Endothelial cell of umbilical vein (primary cell): ENCODE measurements around the gene PTPN22. TPM values are rescaled to one million over a fixed set of nuclear protein-coding genes. Genes with fewer than 3 reads are reported as not detected.

Experiments used
- BruUV-seq: library from RNA; stranded (reverse); fragments of 400-500 nt; replicated peaks from 2 replicates; lab custom pipeline; 2021; lab: Mats Ljungman, UMichigan
- CTCF ChIA-PET: fragments of 300-600, 350-600 bp; sonication (Branson Sonifier 250); formaldehyde crosslinking; loops from one replicate; lab custom pipeline; 2021; ENCODE audit warnings: antibody characterized with exemption, inconsistent platforms; lab: Charles Lee
- POLR2A ChIA-PET: fragments of 300-600, 350-600 bp; sonication (Branson Sonifier 250); formaldehyde crosslinking; loops from one replicate; lab custom pipeline; 2021; ENCODE audit warnings: antibody characterized with exemption, inconsistent platforms; lab: Charles Lee
- DNase-seq: peaks from one replicate; pipeline ENCODE4 v3.0.0-alpha.2; 2011; ENCODE audit warnings: low read depth, low spot score
- FAIRE-seq: peaks from 2 replicates; lab custom pipeline; 2011; peaks lifted over from hg19 to GRCh38; lab: Jason Lieb, UNC
- H2AFZ ChIP-seq: 2 replicates; pipeline ENCODE4 v1.6.0; 2012; ENCODE audit warnings: low read depth, low read length, control low read depth, inconsistent platforms
- H3K27ac ChIP-seq: 2 replicates; pipeline ENCODE4 v1.5.1; 2011; ENCODE audit warnings: low read depth, mild to moderate bottlenecking, control low read depth, low read length, moderate library complexity; ENCODE audit not compliant: insufficient read depth
- H3K27me3 ChIP-seq, 2 experiments: 2 replicates each; pipeline versions ENCODE4 v1.6.0 to v1.6.1; 2011; ENCODE audit warnings: low read length in 2 of 2, mixed read lengths in 1 of 2; ENCODE audit not compliant: control insufficient read depth in 2 of 2, insufficient read depth in 2 of 2
- H3K36me3 ChIP-seq, 2 experiments: 2 replicates in 1 of 2; 3 replicates in 1 of 2; pipeline ENCODE4 v1.5.1; 2011; ENCODE audit warnings: low read length in 2 of 2, mild to moderate bottlenecking in 1 of 2, moderate library complexity in 1 of 2; ENCODE audit not compliant: control insufficient read depth in 2 of 2, insufficient read depth in 2 of 2; ENCODE audit errors: extremely low read depth in 1 of 2
- H3K4me1 ChIP-seq: 3 replicates; pipeline ENCODE4 v1.5.1; 2011; ENCODE audit warnings: mild to moderate bottlenecking, low read length; ENCODE audit not compliant: control insufficient read depth, insufficient read depth; ENCODE audit errors: extremely low read depth
- H3K4me2 ChIP-seq: 2 replicates; pipeline ENCODE4 v1.6.1; 2011; ENCODE audit warnings: low read length, control low read depth, mixed read lengths; ENCODE audit not compliant: insufficient read depth
- H3K4me3 ChIP-seq, 3 experiments: fragments of 200-600 bp in 1 of 3; sonication (generic), shearing (Covaris generic) in 1 of 3; replicated peaks in 1 of 3; 2 replicates each; pipeline ENCODE4 v1.5.1; 2011 to 2016; ENCODE audit warnings: control low read depth in 3 of 3, low read length in 3 of 3, mild to moderate bottlenecking in 2 of 3, inconsistent platforms in 1 of 3, low read depth in 1 of 3, moderate library complexity in 1 of 3; ENCODE audit not compliant: insufficient read depth in 1 of 3
- H3K79me2 ChIP-seq: 2 replicates; pipeline ENCODE4 v1.6.0; 2012; ENCODE audit warnings: low read length, inconsistent platforms; ENCODE audit not compliant: control insufficient read depth, insufficient read depth
- H3K9ac ChIP-seq: replicated peaks from 2 replicates; pipeline ENCODE3; 2011; ENCODE audit warnings: low read length, control low read depth; ENCODE audit not compliant: insufficient read depth; ENCODE audit errors: extremely low read depth
- H3K9me1 ChIP-seq: replicated peaks from 3 replicates; pipeline ENCODE4 v1.6.0; 2011; ENCODE audit warnings: mild to moderate bottlenecking, low read length; ENCODE audit not compliant: control insufficient read depth, insufficient read depth; ENCODE audit errors: extremely low read depth
- H3K9me3 ChIP-seq: replicated peaks from 2 replicates; pipeline ENCODE4 v1.5.1; 2012; ENCODE audit warnings: low read length, inconsistent platforms; ENCODE audit not compliant: control insufficient read depth, insufficient read depth
- H4K20me1 ChIP-seq: replicated peaks from 2 replicates; pipeline ENCODE3; 2011; ENCODE audit warnings: mild to moderate bottlenecking, low read length; ENCODE audit not compliant: control insufficient read depth, insufficient read depth; ENCODE audit errors: extremely low read depth
- CTCF ChIP-seq, 2 donors: IDR thresholded peaks; 1 replicate in 1 of 2; 2 replicates in 1 of 2; pipeline ENCODE4 v1.5.1; 2011; ENCODE audit warnings: low read length in 2 of 2, mild to moderate bottlenecking in 2 of 2, moderate library complexity in 2 of 2, control low read depth in 1 of 2, inconsistent platforms in 1 of 2, low read depth in 1 of 2; ENCODE audit not compliant: insufficient read depth in 1 of 2; ENCODE audit errors: extremely low read depth in 1 of 2
- EZH2 ChIP-seq: IDR thresholded peaks from 2 replicates; pipeline ENCODE4 v1.6.1; 2012; ENCODE audit warnings: borderline replicate concordance, low read depth, mild to moderate bottlenecking, moderate library complexity, low read length, inconsistent platforms; ENCODE audit not compliant: severe bottlenecking
- FOS ChIP-seq: IDR thresholded peaks from 2 replicates; pipeline ENCODE4 v1.6.1; 2011; ENCODE audit warnings: mild to moderate bottlenecking, low read length, moderate library complexity, borderline replicate concordance; ENCODE audit not compliant: insufficient read depth
- GATA2 ChIP-seq: IDR thresholded peaks from 2 replicates; pipeline ENCODE4 v1.7.0; 2011; ENCODE audit warnings: low read depth, mild to moderate bottlenecking, moderate library complexity, mixed read lengths, low read length; ENCODE audit not compliant: insufficient read length, insufficient read depth
- JUN ChIP-seq: IDR thresholded peaks from 2 replicates; pipeline ENCODE4 v1.6.1; 2011; ENCODE audit warnings: borderline replicate concordance, low read depth; ENCODE audit not compliant: insufficient read length, insufficient read depth
- MAX ChIP-seq: IDR thresholded peaks from 2 replicates; pipeline ENCODE4 v1.6.1; 2011; ENCODE audit not compliant: insufficient read depth, insufficient read length
- MYC ChIP-seq: IDR thresholded peaks from one replicate; pipeline ENCODE4 v1.6.1; 2011; ENCODE audit warnings: mild to moderate bottlenecking, low read depth, low read length
- POLR2A ChIP-seq: IDR thresholded peaks from 2 replicates; pipeline ENCODE4 v1.6.1; 2012; ENCODE audit warnings: low read depth, mild to moderate bottlenecking, control low read depth, low read length
- POLR2AphosphoS5 ChIP-seq: IDR thresholded peaks from 2 replicates; pipeline ENCODE4 v1.6.1; 2012; ENCODE audit warnings: low read depth, mild to moderate bottlenecking, control low read depth, low read length, moderate library complexity; ENCODE audit not compliant: insufficient read depth
- dilution Hi-C: fragments of 300-500 bp; cut with MboI; formaldehyde crosslinking; loops from one replicate; pipeline ENCODE4 v1.15.0; 2019; ENCODE audit warnings: low sequenced_read_pairs; ENCODE audit not compliant: extremely low pct_ligation_motif_present
- intact Hi-C: fragments of 100-400 bp; cut with micrococcal nuclease; formaldehyde crosslinking; loops from one replicate; pipeline ENCODE4 v1.10.0; 2022
- polyA plus RNA-seq, 4 experiments: library from polyadenylated mRNA; depleted of rRNA in 3 of 4; stranded (reverse) in 3 of 4; unstranded in 1 of 4; fragments of >200 nt; gene quantifications; 2 replicates each; pipeline versions ENCODE4 v1.2.1 to v1.2.3, GENCODE V29; 2011 to 2012; ENCODE audit warnings: missing spikeins in 1 of 4
- total RNA-seq: library from RNA; stranded (reverse); gene quantifications from 2 replicates; pipeline ENCODE4 v1.2.3, GENCODE V29; 2021

The PTPN22 gene
- total and polyA plus RNA-seq, 2 donors (not counting 3 experiments of a cell fraction or from before 2014, with no cell fraction given) = not detected

- dilution Hi-C loops (no loop called here), intact Hi-C loops (no loop called here)
- FAIRE-seq (no peak), DNase-seq (no peak)
- Histone ChIP-seq H2AFZ (no peak overlapping the region), H3K79me2 (peaks cover 82% of the 10 kb centered on the region), H3K4me1 (peaks cover 9% of the 10 kb centered on the region), H3K4me2 (no peak overlapping the region), H3K9ac (no peak overlapping the region), H3K27me3 (no peaks in the 10 kb centered on the region), H3K9me3 (no peaks in the 10 kb centered on the region), H4K20me1 (peaks cover 2% of the 10 kb centered on the region), H3K9me1 (no peaks in the 10 kb centered on the region), H3K27ac (no peak overlapping the region), H3K36me3 (peaks cover 0 to 2% of the 10 kb centered on the region in 2 experiments), H3K4me3 (no peak overlapping the region)
- CTCF ChIA-PET = no interaction called here
- TF ChIP-seq MYC (no peak), POLR2AphosphoS5 (no peak), POLR2A (no peak), CTCF (IDR thresholded peaks at IDR 0.05; ENCODE audit: extremely low read depth in 1 of 2, insufficient read depth in 1 of 2, low read depth in 1 of 2, low read length in 2 of 2) (no peak), MAX (no peak), FOS (no peak), JUN (no peak), EZH2 (no peak), GATA2 (no peak)
- POLR2A ChIA-PET = no interaction called here
- no TSS peak for BruUV-seq
Measured at GRCh38 chr1:113802367-113803007, 69.0 kb downstream of the PTPN22 start.
